Forelimb muscle (tissue), 1 donor: ENCODE results near the gene SLC33A1. TPM values are rescaled to one million over a fixed set of nuclear protein-coding genes. Genes with fewer than 3 reads are reported as not detected.

ENCODE experiments used
- DNase-seq: peaks from one replicate; pipeline ENCODE4 v3.0.0-alpha.2; 2013; ENCODE audit warnings: low read depth
- polyA plus RNA-seq: library from polyadenylated mRNA; unstranded; fragments of 120-200 nt; gene quantifications from one replicate; pipeline ENCODE4 v1.2.1, GENCODE V29; 2013; ENCODE audit not compliant: insufficient read length

The SLC33A1 gene
- polyA plus RNA-seq, 1 donor = 12.9 TPM

DNA sequence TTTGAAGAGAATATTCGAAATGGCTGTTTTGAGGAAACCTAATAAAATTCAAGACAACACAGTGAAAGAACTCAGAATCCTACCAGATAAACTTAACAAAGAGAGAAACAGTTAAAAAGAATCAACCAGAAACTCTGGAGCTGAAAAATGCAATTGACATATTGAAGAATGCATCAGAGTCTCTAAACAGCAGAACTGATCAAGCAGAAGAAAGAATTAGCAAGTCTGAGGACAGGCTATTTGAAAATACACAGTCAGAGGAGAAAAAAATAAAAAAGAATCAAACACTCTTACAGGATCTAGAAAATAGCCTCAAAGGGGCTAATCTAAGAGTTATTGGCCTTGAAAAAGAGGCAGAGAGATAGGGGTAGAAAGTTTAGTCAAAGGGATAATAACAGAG, 61.7 kb downstream of the SLC33A1 start:
- no peak for DNase-seq

DNA sequence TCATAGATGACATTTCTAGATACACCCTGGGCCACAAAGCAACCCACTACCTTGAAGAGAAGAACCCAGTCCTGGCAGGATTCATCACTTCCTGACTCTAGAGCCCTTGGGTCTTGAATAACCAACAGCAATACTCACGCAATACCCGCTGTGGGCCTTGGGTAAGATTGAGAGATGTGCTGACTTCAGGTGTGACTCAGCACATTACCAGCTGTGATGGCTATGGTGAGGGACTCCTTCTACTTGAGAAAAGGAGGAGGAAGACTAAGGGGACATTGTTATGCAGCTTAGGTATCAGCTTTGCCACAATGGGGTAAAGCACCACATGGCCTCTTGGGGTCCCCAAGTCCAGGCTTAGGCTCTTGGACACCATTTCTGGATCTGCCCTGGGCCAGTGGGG, 63.0 kb downstream of the SLC33A1 start:
- no peak for DNase-seq

GRCh38 chr3:155790272-155790925, 63.8 kb downstream of the SLC33A1 start:
- no peak for DNase-seq

DNA sequence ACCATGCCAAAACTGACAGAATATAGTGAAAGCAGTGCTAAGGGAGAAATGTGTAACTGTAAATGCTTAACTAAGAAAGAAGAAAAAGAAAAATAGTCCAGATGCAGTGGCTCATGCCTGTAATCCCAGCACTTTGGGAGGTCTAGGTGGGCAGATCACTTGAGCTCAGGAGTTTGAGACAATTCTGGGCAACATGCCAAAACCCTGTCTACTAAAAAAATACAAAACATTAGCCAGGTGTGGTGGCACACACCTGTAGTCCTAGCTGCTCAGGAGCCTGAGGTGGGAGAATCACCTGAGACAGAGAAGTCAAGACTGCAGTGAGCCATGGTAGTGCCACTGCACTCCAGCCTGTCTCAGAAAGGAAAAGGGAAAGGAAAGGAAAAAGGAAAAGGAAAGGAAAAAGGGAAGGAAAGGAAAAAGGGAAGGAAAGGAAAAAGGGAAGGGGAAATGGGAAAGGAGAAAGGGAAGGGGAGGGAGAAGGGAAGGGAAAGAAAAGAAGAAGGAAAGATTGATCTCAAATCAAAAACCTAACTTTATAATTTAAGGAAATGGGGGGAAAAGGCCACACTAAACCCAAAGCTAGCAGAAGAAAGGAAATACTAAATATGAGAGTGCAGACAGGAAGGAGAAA, 68.4 kb downstream of the SLC33A1 start:
- DNase-seq = no peak

DNA sequence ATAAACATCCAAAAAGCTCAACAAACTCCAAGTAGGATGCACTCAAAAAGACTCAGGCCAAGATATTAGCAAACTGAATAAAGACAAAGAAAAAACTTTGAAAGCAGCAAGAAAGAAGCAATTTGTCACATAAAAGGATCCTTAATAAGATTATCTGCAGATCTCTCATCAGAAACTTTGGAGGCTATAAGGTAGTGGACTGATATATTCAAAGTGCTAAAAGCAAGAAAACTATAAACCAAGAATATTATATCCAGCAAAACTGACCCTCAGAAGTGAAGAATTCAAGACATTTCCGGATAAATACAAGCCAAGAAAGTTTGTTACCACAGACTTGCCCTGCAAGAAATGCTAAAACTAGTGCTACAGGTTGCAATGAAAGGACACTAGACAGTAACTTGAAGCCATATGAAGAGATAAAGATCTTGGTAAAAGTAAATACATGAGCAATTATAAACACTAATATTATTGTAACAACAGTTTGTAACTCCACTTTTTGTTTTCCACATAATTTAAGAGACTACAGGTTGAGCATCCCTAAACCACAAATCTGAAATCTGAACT, 71.8 kb downstream of the SLC33A1 start:
- DNase-seq = no peak

- no peak for DNase-seq
Observed at GRCh38 chr3:155780291-155780690, 73.9 kb downstream of the SLC33A1 start.

DNA sequence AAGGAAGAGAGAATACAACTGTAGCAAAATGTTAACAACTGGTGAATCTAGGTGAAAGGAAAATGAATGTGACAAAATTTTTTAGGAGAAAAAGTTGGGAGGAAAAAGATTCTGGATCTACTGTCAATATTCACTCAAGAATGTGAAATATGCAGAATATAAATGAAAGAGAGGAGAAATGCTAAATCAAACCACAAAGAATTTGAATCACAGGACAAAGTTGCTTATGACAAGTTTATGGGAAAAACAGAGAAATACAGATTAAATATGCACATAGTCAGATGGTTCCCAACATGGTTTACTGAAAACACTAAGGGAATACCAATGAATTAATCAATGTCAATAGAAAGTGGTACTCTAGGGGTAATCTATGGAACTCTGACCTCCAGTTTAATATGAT, 75.8 kb downstream of the SLC33A1 start:
- DNase-seq = no peak

DNA sequence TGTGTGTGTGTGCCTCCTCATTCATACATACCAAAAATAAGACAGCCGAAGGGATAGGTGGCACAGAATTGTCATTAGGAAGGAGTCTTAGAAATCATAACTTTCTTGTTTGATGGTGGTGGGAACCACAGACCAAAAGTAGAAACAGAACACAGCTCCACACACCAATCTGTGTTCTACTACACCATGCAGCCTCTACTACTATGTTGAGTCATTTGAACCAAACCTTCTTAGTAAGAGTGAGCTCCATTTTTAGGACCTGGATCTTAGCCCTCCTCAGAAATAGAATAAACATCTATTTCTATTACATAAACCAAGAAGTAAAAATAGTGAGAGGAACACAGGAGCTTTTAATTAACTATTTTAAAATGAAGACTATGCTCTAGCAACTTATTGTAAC, 81.4 kb downstream of the SLC33A1 start:
- no peak for DNase-seq

- no peak for DNase-seq
Observed at GRCh38 chr3:155771126-155771525, 83.1 kb downstream of the SLC33A1 start.

Other genes starting within 250 kb of the SLC33A1 start
- 0.32 TPM for gene PLCH1, start 109.4 kb downstream of the SLC33A1 start, polyA plus RNA-seq
- gene C3orf33, start 48.1 kb downstream of the SLC33A1 start, polyA plus RNA-seq = 3.1 TPM
- gene GMPS, start 16.2 kb upstream of the SLC33A1 start, polyA plus RNA-seq = 41.3 TPM